Measurements from ENCODE around the gene GPC1.

DNA sequence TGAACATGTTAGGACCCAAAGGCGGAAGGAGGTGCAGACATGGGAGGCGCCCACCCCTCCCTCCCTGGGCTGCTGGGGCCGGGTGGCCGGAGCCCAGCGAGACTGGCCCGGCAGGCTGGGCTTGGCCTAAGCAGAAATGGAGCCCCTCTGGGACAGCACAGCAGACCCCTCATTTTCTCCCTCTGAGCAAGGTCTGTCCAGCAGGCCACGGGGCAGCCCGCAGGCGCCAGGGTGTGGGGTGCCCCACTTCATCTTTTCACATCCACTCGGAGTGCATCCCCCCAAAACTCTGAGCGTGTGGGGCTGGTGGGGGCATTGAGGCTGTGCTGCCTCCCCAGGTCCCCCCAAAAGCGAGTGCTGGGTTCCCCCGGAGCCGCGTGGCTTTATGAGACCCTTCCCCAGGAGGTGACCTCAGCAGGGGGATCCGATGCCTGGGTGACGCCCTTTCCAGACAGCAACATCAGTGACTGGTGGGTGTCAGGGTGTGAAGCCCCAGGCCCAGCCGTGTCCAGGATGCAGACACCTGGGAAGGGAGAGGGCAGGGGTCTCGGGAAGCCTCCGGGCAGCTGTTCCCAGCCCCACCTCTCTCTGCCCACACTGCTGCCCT lies 36.7 kb upstream of the GPC1 start:
- no peak for TF ChIP-seq POLR2A (IDR thresholded peaks at IDR 0.05; ENCODE audit: low read length)
- no peak for TF ChIP-seq GATA1 (IDR thresholded peaks at IDR 0.05; ENCODE audit: low read depth, low read length)

Data from erythroblast (primary cell).